Glomerular endothelial cell (primary cell): Measurements from ENCODE around the gene PAK4. TPM values are rescaled to one million over a fixed set of nuclear protein-coding genes. Genes with fewer than 3 reads are reported as not detected.

ENCODE experiments used
- DNase-seq: peaks from one replicate; pipeline ENCODE4 v3.0.0-alpha.2; 2011; ENCODE audit warnings: low read depth, low spot score; ENCODE audit errors: extremely low read depth
- total RNA-seq: library from RNA; depleted of rRNA; stranded (reverse); fragments of >200 nt; gene quantifications from 2 replicates; pipeline ENCODE4 v1.2.3, GENCODE V29; 2015

Gene PAK4
- total RNA-seq, 1 donor from 2014 or later: 36.6 TPM

GRCh38 chr19:39177110-39177699 is 51.6 kb downstream of the PAK4 start:
- no peak for DNase-seq

GRCh38 chr19:39177736-39178135 is 52.1 kb downstream of the PAK4 start:
- DNase-seq: no peak

GRCh38 chr19:39178296-39179006 is 52.9 kb downstream of the PAK4 start:
- no peak for DNase-seq

GRCh38 chr19:39179754-39180153 is 54.2 kb downstream of the PAK4 start:
- DNase-seq: no peak

- no peak for DNase-seq
Measured at GRCh38 chr19:39180749-39181148, 55.2 kb downstream of the PAK4 start.

GRCh38 chr19:39181500-39182173 is 56.1 kb downstream of the PAK4 start:
- DNase-seq: no peak

- no peak for DNase-seq
Measured at GRCh38 chr19:39182174-39182505, 56.6 kb downstream of the PAK4 start.

- no peak for DNase-seq
Measured at GRCh38 chr19:39183104-39183503, 57.5 kb downstream of the PAK4 start.

- DNase-seq: no peak
Measured at GRCh38 chr19:39186391-39186790, 60.8 kb downstream of the PAK4 start.

GRCh38 chr19:39187552-39187943 is 62.0 kb downstream of the PAK4 start:
- no peak for DNase-seq

- no peak for DNase-seq
Measured at GRCh38 chr19:39188960-39189359, 63.4 kb downstream of the PAK4 start.

GRCh38 chr19:39190768-39191167 is 65.2 kb downstream of the PAK4 start:
- no peak for DNase-seq

- DNase-seq: no peak
Measured at GRCh38 chr19:39192846-39193245, 67.3 kb downstream of the PAK4 start.

GRCh38 chr19:39193803-39194202 is 68.2 kb downstream of the PAK4 start:
- DNase-seq: no peak

GRCh38 chr19:39194832-39195542 is 69.4 kb downstream of the PAK4 start:
- DNase-seq: no peak

- DNase-seq: no peak
Measured at GRCh38 chr19:39195755-39196154, 70.2 kb downstream of the PAK4 start.

GRCh38 chr19:39196320-39196719 is 70.7 kb downstream of the PAK4 start:
- no peak for DNase-seq

GRCh38 chr19:39196860-39197562 is 71.4 kb downstream of the PAK4 start, which contains the start of gene NCCRP1:
Gene NCCRP1, plus strand, starts transcription at chr19:39196964. Its CDS starts 19 bp downstream, at chr19:39196983.
- DNase-seq: no peak

GRCh38 chr19:39197808-39198207 is 72.2 kb downstream of the PAK4 start:
- no peak for DNase-seq

GRCh38 chr19:39199025-39199424 is 73.4 kb downstream of the PAK4 start:
- DNase-seq: no peak
